HepG2 (cell line): ENCODE measurements around the gene TEX51. TPM values are rescaled to one million over a fixed set of nuclear protein-coding genes. Genes with fewer than 3 reads are reported as not detected.

Experiments used
- GABPB1 ChIP-seq: IDR thresholded peaks from 2 replicates; pipeline ENCODE4 v1.6.1; 2016; ENCODE audit warnings: mild to moderate bottlenecking, missing genetic modification reagents, moderate library complexity, missing compliant biosample characterization
- HOXA3 ChIP-seq: sonication (generic); formaldehyde crosslinking; IDR thresholded peaks from 2 replicates; pipeline ENCODE4 v1.5.0; 2020; ENCODE audit warnings: missing genetic modification reagents
- MYC ChIP-seq: sonication (generic); formaldehyde crosslinking; IDR thresholded peaks from 2 replicates; pipeline ENCODE4 v1.9.0; 2021; ENCODE audit warnings: missing genetic modification reagents, borderline replicate concordance
- RFX1 ChIP-seq: fragments of 450-650 bp; IDR thresholded peaks from 2 replicates; pipeline ENCODE4 v1.6.1; 2017
- RFXAP ChIP-seq: sonication (generic); formaldehyde crosslinking; IDR thresholded peaks from 2 replicates; pipeline ENCODE4 v1.4.0; 2020; ENCODE audit warnings: missing genetic modification reagents, borderline replicate concordance
- ZNF550 ChIP-seq: sonication (generic); formaldehyde crosslinking; IDR thresholded peaks from 2 replicates; pipeline ENCODE4 v1.4.0; 2020; ENCODE audit warnings: mild to moderate bottlenecking, missing genetic modification reagents, borderline replicate concordance
- ZNF552 ChIP-seq: sonication (generic); formaldehyde crosslinking; IDR thresholded peaks from 2 replicates; pipeline ENCODE4 v1.9.0; 2022; ENCODE audit warnings: missing genetic modification reagents, mild to moderate bottlenecking, borderline replicate concordance
- ZNF563 ChIP-seq: sonication (generic); formaldehyde crosslinking; IDR thresholded peaks from 2 replicates; pipeline ENCODE4 v1.8.0; 2022; ENCODE audit warnings: mild to moderate bottlenecking, moderate library complexity, missing genetic modification reagents
- ZNF619 ChIP-seq: sonication (generic); formaldehyde crosslinking; IDR thresholded peaks from 2 replicates; pipeline ENCODE4 v1.4.0; 2020; ENCODE audit warnings: mild to moderate bottlenecking, missing genetic modification reagents
- ZNF746 ChIP-seq: sonication (generic); formaldehyde crosslinking; IDR thresholded peaks from 2 replicates; pipeline ENCODE4 v1.8.0; 2022; ENCODE audit warnings: mild to moderate bottlenecking, missing genetic modification reagents
- ZNF782 ChIP-seq: sonication (generic); formaldehyde crosslinking; IDR thresholded peaks from 2 replicates; pipeline ENCODE4 v1.4.0; 2020; ENCODE audit warnings: missing genetic modification reagents, mild to moderate bottlenecking, borderline replicate concordance
- polyA plus RNA-seq, 8 experiments: library from polyadenylated mRNA; depleted of rRNA in 3 of 8; stranded (reverse) in 7 of 8; unstranded in 1 of 8; fragments of >200 nt; fragmentation: Illumina TruSeq in 4 of 8; extraction: Trizol in 4 of 8; gene quantifications; 2 replicates each; pipeline versions ENCODE4 v1.2.1 to v1.2.3, GENCODE V29; 2011 to 2016; ENCODE audit warnings: low read depth in 4 of 8, missing spikeins in 1 of 8, mixed read lengths in 1 of 8; ENCODE audit not compliant: insufficient read depth in 1 of 8
- total RNA-seq, 5 experiments: library from RNA; depleted of rRNA; stranded (reverse); fragments of >200 nt; fragmentation: Illumina TruSeq; extraction: Trizol; gene quantifications; 2 replicates each; pipeline ENCODE4 v1.2.3, GENCODE V29; 2016; ENCODE audit warnings: low read depth in 1 of 5
- TF ChIP-seq, protein P1 (sequence below): IDR thresholded peaks from 2 replicates; pipeline ENCODE4 v1.6.1; 2016; ENCODE audit warnings: low read depth, control low read depth
- TF ChIP-seq, protein P2 (sequence below): sonication (generic); formaldehyde crosslinking; IDR thresholded peaks from 2 replicates; pipeline ENCODE4 v1.5.1; 2020; ENCODE audit warnings: mild to moderate bottlenecking, missing genetic modification reagents, moderate library complexity
- TF ChIP-seq, protein P3 (sequence below): sonication (generic); formaldehyde crosslinking; IDR thresholded peaks from 2 replicates; pipeline ENCODE4 v1.4.0; 2020; ENCODE audit warnings: missing genetic modification reagents
- TF ChIP-seq, protein P4 (sequence below): sonication (generic); formaldehyde crosslinking; IDR thresholded peaks from 2 replicates; pipeline ENCODE4 v1.5.1; 2020; ENCODE audit warnings: mild to moderate bottlenecking, missing genetic modification reagents, moderate library complexity
- TF ChIP-seq, protein P5 (sequence below): sonication (generic); formaldehyde crosslinking; IDR thresholded peaks from 2 replicates; pipeline ENCODE4 v1.4.0; 2020; ENCODE audit warnings: mild to moderate bottlenecking, missing genetic modification reagents, borderline replicate concordance

TEX51 gene
- total and polyA plus RNA-seq, 2 of the 13 experiments (the other 11 are each of a cell fraction or from before 2014, with no cell fraction given), result not detected

DNA sequence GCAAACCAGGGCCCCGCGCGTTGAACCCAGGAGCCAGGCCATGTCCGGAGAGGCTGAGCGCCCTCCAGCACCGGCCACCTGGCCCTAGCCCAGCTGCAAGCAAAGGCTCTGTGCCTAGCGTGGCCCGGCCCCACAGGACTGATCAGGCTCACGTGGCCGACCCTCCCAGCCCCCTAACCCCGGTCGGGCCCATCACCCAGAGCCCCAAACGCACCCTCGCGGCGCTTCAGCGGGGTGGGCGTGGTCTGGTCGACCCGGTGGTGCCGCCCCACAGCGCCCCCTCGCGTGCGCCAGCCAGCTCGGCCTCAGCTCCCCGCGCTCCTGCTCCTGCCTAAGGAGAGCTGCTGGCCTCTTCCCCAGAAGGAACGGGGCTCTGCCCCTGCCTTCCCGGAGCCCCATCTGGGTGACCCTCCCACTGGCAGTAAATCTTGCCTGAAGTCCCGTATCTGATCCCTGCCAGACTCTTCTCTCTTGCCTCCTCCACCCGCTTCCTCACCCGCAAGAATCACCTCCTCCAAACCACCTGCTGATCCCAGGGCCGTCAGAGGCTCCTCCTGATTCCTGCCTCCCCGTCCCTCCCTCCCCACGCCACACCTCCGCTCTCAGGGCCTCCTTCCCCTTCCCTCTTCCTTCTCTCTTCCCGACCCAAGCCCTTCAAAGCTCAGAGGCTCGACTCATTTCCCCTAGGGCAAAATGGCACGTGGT is 12.3 kb upstream of the TEX51 start (continued):
- TF ChIP-seq, protein P1, sequence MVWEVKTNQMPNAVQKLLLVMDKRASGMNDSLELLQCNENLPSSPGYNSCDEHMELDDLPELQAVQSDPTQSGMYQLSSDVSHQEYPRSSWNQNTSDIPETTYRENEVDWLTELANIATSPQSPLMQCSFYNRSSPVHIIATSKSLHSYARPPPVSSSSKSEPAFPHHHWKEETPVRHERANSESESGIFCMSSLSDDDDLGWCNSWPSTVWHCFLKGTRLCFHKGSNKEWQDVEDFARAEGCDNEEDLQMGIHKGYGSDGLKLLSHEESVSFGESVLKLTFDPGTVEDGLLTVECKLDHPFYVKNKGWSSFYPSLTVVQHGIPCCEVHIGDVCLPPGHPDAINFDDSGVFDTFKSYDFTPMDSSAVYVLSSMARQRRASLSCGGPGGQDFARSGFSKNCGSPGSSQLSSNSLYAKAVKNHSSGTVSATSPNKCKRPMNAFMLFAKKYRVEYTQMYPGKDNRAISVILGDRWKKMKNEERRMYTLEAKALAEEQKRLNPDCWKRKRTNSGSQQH, result no peak
- TF ChIP-seq, protein P2, sequence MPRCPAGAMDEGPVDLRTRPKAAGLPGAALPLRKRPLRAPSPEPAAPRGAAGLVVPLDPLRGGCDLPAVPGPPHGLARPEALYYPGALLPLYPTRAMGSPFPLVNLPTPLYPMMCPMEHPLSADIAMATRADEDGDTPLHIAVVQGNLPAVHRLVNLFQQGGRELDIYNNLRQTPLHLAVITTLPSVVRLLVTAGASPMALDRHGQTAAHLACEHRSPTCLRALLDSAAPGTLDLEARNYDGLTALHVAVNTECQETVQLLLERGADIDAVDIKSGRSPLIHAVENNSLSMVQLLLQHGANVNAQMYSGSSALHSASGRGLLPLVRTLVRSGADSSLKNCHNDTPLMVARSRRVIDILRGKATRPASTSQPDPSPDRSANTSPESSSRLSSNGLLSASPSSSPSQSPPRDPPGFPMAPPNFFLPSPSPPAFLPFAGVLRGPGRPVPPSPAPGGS (CRISPR knock-in tag), result peak; percentile 56; the same call in 1 of the 2 replicates
- TF ChIP-seq MYC (peak; percentile 19; the same call in 1 of the 2 replicates), RFX1 (no peak), ZNF619 (CRISPR knock-in tag) (0 out of 2 replicates have a peak, but pooled peaks have one; percentile 50), HOXA3 (CRISPR knock-in tag) (peak; percentile 33; the same call in 1 of the 2 replicates), GABPB1 (CRISPR knock-in tag) (peak; percentile 57; the same call in 1 of the 2 replicates), ZNF563 (no peak), ZNF550 (CRISPR knock-in tag) (no peak), ZNF552 (CRISPR knock-in tag) (0 out of 2 replicates have a peak, but pooled peaks have one; percentile 25), RFXAP (peak; percentile 30; the same call in 1 of the 2 replicates), ZNF782 (no peak), ZNF746 (CRISPR knock-in tag) (no peak)
- TF ChIP-seq, protein P3, sequence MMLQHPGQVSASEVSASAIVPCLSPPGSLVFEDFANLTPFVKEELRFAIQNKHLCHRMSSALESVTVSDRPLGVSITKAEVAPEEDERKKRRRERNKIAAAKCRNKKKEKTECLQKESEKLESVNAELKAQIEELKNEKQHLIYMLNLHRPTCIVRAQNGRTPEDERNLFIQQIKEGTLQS, result no peak
- TF ChIP-seq, protein P4, sequence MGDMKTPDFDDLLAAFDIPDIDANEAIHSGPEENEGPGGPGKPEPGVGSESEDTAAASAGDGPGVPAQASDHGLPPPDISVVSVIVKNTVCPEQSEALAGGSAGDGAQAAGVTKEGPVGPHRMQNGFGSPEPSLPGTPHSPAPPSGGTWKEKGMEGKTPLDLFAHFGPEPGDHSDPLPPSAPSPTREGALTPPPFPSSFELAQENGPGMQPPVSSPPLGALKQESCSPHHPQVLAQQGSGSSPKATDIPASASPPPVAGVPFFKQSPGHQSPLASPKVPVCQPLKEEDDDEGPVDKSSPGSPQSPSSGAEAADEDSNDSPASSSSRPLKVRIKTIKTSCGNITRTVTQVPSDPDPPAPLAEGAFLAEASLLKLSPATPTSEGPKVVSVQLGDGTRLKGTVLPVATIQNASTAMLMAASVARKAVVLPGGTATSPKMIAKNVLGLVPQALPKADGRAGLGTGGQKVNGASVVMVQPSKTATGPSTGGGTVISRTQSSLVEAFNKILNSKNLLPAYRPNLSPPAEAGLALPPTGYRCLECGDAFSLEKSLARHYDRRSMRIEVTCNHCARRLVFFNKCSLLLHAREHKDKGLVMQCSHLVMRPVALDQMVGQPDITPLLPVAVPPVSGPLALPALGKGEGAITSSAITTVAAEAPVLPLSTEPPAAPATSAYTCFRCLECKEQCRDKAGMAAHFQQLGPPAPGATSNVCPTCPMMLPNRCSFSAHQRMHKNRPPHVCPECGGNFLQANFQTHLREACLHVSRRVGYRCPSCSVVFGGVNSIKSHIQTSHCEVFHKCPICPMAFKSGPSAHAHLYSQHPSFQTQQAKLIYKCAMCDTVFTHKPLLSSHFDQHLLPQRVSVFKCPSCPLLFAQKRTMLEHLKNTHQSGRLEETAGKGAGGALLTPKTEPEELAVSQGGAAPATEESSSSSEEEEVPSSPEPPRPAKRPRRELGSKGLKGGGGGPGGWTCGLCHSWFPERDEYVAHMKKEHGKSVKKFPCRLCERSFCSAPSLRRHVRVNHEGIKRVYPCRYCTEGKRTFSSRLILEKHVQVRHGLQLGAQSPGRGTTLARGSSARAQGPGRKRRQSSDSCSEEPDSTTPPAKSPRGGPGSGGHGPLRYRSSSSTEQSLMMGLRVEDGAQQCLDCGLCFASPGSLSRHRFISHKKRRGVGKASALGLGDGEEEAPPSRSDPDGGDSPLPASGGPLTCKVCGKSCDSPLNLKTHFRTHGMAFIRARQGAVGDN, result peak; percentile 69
- TF ChIP-seq, protein P5, sequence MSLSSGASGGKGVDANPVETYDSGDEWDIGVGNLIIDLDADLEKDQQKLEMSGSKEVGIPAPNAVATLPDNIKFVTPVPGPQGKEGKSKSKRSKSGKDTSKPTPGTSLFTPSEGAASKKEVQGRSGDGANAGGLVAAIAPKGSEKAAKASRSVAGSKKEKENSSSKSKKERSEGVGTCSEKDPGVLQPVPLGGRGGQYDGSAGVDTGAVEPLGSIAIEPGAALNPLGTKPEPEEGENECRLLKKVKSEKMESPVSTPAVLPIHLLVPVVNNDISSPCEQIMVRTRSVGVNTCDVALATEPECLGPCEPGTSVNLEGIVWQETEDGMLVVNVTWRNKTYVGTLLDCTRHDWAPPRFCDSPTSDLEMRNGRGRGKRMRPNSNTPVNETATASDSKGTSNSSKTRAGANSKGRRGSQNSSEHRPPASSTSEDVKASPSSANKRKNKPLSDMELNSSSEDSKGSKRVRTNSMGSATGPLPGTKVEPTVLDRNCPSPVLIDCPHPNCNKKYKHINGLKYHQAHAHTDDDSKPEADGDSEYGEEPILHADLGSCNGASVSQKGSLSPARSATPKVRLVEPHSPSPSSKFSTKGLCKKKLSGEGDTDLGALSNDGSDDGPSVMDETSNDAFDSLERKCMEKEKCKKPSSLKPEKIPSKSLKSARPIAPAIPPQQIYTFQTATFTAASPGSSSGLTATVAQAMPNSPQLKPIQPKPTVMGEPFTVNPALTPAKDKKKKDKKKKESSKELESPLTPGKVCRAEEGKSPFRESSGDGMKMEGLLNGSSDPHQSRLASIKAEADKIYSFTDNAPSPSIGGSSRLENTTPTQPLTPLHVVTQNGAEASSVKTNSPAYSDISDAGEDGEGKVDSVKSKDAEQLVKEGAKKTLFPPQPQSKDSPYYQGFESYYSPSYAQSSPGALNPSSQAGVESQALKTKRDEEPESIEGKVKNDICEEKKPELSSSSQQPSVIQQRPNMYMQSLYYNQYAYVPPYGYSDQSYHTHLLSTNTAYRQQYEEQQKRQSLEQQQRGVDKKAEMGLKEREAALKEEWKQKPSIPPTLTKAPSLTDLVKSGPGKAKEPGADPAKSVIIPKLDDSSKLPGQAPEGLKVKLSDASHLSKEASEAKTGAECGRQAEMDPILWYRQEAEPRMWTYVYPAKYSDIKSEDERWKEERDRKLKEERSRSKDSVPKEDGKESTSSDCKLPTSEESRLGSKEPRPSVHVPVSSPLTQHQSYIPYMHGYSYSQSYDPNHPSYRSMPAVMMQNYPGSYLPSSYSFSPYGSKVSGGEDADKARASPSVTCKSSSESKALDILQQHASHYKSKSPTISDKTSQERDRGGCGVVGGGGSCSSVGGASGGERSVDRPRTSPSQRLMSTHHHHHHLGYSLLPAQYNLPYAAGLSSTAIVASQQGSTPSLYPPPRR (CRISPR knock-in tag), result 0 out of 2 replicates have a peak, but pooled peaks have one; percentile 33
